Activated gamma-delta T cell (primary cell): ENCODE data around the gene VCPKMT.

Experiments used
- DNase-seq: peaks from one replicate; lab custom pipeline; 2025; lab: John Stamatoyannopoulos, UW

VCPKMT gene

GRCh38 chr14:50065583-50065982 lies 50.8 kb downstream of the VCPKMT start:
- no peak for DNase-seq

GRCh38 chr14:50064993-50065392 lies 51.4 kb downstream of the VCPKMT start:
- DNase-seq, result no peak

GRCh38 chr14:50063876-50064420 lies 52.4 kb downstream of the VCPKMT start:
- no peak for DNase-seq

GRCh38 chr14:50062438-50063085 lies 53.8 kb downstream of the VCPKMT start:
- DNase-seq, result no peak

- peak; percentile 43 for DNase-seq
Observed at GRCh38 chr14:50061664-50062437, 54.5 kb downstream of the VCPKMT start.

- peak; percentile 19 for DNase-seq
Observed at GRCh38 chr14:50060871-50061663, 55.3 kb downstream of the VCPKMT start.

GRCh38 chr14:50059763-50060616 lies 56.4 kb downstream of the VCPKMT start:
- no peak for DNase-seq
